Measurements from ENCODE around the gene WDR13.
A peak's percentile ranks its signal among the peaks of the same experiment; 100 is the strongest.
"Not testable (repeated sequence)": the region's sequence is repeated elsewhere in the genome, so short reads cannot be mapped to it uniquely, and the experiment has no call there.

The WDR13 gene

GRCh38 chrX:48597353-48598264 is at the start of gene WDR13:
Gene WDR13 (plus strand): TSS chrX:48597492. CDS start chrX:48597997, 505 bp downstream.
- peak; percentile 93 for DNase-seq

DNA sequence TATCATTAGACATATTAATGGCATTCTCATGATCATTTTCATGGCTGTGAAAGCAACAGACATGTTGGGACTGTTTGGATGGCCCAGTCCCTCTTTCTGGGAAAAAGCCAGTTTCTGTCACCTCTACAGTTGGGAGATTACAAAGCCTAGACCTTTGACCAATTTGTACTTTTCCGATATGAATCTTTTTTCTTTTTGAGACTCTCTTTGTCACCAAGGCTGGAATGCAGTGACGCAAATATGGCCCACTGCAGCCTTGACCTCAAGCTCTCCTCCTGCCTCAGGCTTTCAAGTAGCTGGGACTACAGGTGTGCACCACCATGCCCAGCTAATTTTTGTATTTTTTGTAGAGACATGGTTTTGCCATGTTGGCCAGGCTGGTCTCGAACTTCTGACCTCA is 48.4 kb upstream of the WDR13 start:
- DNase-seq, result no peak

DNA sequence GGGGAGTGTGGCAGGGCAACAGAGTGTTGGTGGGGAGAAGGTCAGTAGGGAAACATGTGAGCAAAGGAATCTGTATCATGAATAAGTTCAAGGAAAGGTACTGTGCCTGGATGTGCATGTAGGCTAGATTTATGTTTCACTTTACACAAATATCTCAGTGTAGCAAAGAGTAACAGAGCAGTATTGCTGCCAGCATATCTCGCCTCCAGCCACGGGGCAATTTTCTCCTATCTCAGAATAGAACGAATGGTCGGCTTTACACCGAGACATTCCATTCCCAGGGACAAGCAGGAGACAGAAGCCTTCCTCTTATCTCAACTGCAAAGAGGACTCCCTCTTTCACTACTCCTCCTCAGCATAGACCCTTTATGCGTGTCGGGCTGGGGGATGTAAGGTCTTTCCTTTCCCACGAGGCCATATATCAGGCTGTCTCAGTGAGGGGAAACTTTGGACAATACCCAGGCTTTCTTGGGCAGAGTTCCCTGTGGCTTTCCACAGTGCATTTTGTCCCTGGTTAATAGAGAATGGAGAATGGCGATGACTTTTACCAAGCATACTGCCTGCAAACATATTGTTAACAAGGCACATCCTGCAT is 41.5 kb upstream of the WDR13 start:
- DNase-seq, result not testable (repeated sequence)

DNA sequence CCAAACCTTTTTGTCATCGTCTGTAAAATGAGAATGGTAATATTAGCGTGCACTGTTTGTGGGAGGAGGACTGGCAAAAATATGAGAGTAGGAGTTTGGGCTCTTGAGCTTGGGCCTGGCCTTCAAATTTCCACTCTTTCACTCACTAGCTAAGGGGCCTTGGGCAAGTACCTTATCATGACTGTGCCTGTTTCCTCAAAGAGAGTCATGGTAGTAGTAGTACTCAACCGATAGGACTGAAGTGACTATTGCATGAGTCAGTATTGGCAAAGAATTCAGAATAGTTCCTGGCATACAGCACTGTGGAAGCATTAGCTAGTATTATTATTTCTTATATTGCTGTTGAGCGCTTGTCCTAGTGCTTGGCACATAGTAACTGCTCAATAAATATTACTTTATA is 39.0 kb upstream of the WDR13 start:
- DNase-seq, result no peak

DNA sequence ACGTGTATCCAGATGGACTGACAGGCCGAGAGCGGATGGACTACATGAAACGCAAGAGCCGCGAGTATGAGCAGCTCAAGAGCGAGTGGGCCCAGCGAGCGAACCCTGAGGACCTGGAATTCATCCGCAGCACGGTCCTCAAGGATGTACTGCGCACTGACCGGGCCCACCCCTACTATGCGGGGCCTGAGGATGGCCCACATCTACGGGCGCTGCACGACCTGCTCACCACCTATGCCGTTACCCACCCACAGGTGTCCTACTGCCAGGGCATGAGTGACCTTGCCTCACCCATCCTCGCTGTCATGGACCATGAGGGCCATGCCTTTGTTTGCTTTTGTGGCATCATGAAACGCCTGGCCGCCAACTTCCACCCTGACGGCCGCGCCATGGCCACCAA is 37.7 kb upstream of the WDR13 start:
- DNase-seq, result no peak

GRCh38 chrX:48560056-48560455 is 37.2 kb upstream of the WDR13 start:
- no peak for DNase-seq

DNA sequence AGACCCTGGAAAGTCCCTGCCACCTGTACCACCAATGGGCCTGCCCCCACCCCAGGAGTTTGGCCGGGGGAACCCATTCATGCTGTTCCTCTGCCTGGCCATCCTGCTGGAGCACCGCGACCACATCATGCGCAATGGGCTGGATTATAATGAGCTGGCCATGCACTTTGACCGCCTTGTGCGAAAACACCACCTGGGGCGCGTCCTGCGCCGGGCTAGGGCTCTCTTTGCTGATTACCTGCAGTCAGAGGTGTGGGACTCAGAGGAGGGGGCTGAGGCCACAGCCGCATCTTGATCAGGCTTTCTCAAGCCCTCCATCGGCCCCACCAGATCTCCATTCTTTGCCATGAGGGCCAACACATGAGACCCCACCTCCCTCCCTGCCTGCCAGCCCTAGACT is 36.6 kb upstream of the WDR13 start:
- no peak for DNase-seq

DNA sequence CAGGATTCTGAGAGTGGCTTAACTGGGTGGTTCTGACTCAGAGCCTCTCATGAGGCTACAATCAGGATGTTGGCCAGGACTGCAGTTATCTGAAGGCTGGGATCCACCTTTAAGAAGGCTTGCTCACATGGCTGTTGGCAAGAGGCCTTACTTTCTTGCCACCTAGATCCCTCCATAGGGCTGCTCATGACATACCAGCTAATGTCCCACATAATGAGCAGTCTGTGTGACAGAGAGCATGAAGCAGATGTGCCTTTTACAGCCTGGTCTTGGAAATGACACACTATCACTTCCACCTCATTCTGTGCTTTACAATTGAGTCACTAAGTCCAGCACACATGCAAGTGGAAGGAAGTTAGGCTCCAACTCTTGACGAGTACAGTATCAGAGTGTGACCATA is 27.3 kb upstream of the WDR13 start:
- DNase-seq, result no peak

GRCh38 chrX:48573690-48574269 is 23.5 kb upstream of the WDR13 start:
- peak; percentile 81 for DNase-seq

DNA sequence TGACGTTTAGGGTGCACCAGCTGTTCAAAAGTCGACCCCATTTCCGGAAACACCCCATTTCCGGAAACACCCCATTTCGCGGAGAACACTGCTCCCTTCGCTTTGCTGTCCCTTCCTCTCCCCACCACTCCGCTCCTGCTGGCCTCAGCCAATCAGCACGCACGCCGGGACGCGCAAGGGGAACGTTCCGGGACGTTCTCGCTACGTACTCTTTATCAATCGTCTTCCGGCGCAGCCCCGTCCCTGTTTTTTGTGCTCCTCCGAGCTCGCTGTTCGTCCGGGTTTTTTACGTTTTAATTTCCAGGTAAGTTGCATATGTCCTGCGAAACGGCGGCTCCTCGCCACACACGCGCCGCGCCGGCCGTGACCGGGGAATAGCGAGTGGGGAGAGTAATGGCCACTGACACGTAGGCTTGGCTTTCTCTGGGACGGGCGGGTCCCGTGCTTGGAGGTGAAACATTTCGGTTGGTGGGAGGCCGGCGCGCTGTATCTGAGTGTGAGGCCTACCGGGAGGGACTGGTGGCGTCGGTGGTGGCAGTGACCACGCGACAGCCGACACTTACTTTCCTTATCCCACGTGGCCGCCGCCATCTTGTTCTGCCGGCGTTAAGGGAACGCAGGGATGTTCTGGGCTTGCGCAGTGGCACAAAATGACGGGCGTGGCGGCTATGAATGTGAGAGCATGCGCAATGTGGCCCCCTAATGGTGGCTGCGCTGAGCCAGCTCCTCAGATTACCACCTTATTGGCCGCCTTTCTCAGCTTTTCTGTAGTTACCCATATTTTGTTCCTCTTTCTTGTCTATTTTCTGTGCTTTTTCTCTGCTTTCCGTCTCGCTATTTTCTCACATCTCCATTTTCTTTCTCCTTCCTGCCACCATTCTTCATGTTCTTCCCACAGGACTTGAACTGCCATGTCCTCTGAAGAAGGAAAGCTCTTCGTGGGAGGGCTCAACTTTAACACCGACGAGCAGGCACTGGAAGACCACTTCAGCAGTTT is 22.7 kb upstream of the WDR13 start, which contains the start of gene RBM3:
TSS of gene RBM3 (plus strand) at position 215 of the 997 bp plus-strand sequence. CDS start at position 912, 697 bp downstream.
- peak; percentile 95 for DNase-seq

- no peak for DNase-seq
These were observed 21.6 kb upstream of the WDR13 start for GRCh38 chrX:48575642-48576041.

- no peak for DNase-seq
These were observed 21.2 kb upstream of the WDR13 start for GRCh38 chrX:48576108-48576507.

DNA sequence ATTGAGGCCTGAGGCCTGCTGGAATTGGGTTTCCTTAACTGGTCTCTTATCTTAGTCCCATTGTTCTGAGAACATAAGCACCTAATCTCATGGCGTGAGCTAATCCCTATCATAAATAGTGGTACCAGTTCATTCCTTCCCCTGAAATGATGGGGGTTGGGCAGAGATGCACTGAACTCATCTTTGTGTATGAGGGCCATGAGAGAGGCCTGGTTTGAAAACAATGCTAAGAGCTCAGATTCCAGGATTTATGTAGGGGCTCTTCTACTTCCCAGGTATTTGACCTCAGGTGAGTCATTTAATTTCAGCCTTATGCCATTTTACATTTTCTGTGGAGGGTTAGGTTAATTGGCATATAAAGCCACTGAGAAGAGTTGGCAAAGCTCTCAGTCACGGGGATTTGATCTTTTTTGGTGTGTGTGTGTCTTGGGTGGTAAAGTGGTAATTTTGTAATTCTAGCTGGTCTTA is 18.6 kb upstream of the WDR13 start:
- no peak for DNase-seq

GRCh38 chrX:48579259-48579658 is 18.0 kb upstream of the WDR13 start:
- no peak for DNase-seq

DNA sequence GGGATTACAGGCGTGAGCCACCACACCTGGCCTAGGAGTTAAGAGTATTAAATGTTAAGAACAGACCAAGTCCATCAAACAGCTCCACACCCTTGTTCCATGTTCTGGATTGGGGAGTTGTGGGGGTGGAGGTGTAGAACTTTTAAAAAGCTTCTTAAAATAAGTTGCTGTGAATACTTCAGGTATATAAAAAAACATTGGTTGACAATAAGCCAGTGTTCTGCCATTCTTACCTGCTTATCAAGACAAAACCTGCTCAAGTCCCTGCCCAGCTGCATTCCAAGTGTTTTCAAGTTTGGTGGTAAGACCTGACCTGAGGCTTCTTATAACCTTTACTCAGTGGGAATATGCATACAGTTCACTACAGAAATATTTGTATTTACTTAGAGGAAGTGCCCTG is 16.6 kb upstream of the WDR13 start:
- DNase-seq, result no peak

- no peak for DNase-seq
These were observed 12.6 kb upstream of the WDR13 start for GRCh38 chrX:48584698-48585097.

- DNase-seq, result no peak
These were observed 7.7 kb upstream of the WDR13 start for GRCh38 chrX:48589482-48590162.

DNA sequence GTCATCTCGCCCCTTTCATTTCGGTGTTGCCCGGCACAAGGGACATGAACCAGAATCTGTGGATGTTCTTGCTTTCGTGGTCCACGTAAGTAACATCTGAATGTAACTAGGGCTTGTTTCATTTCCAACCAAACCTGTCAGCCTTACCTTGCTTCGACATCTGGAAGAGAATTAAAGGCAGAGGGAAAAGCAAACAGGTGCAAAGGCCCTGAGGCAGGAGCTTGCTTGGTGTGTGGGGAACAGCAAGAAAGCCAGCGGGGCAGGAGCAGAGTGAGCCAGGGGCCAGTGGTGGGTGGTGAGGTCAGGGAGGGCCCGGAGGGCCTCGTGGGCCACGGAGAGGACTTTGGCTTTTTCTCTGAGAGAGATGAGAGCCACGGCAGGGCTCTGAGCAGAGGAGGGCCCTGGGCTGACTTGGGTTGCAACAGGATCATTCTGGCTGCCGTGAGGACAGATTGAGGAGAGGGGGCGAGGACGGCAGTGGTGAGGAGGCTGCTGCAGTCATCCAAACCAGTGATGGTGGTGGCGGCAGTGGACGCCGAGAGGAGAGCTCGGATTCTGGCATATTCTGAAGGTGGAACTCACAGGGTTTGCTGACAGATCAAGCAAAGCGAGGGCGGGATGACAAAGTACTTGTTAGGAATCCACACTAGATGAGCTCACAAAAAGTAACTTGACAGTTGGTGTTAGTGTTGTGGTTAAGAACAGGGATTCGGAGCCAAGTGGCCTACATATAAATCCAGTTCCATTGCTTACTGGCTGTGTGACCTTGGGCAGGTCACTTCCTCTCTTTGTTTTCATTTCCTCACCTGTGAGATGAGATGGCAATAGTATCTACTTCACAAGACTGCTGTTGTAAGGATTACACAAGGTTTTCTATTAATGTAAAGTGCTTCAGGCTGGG is 6.8 kb upstream of the WDR13 start:
- no peak for DNase-seq

GRCh38 chrX:48591255-48591791 is 6.0 kb upstream of the WDR13 start:
- DNase-seq, result no peak

- no peak for DNase-seq
These were observed 4.3 kb upstream of the WDR13 start for GRCh38 chrX:48592971-48593370.

- no peak for DNase-seq
These were observed 1.4 kb upstream of the WDR13 start for GRCh38 chrX:48595929-48596328.
